A549 (cell line): ENCODE measurements around the gene NUDT19. TPM values are rescaled to one million over a fixed set of nuclear protein-coding genes. Genes with fewer than 3 reads are reported as not detected.
A peak's percentile ranks its signal among the peaks of the same experiment; 100 is the strongest.

Experiments
- ATAC-seq, 2 experiments: fragments of 200-7000 bp in 1 of 2; fragments of >200 bp in 1 of 2; cut with Nextera tagmentation in 1 of 2; cut with Tn5 transposase in 1 of 2; 3 replicates each; pipeline versions ENCODE4 v1.8.0 to v1.9.1; 2018 to 2020; ENCODE audit warnings: mild to moderate bottlenecking in 1 of 2, moderate library complexity in 1 of 2
- CTCF ChIA-PET: fragments of 300-600 bp; sonication (Branson Sonifier 250); formaldehyde crosslinking; extraction: SDS; loops from one replicate; lab custom pipeline; 2021; ENCODE audit warnings: antibody characterized with exemption, inconsistent platforms; lab: Yijun Ruan, JAX
- POLR2A ChIA-PET: fragments of 350-600 bp; formaldehyde crosslinking; extraction: SDS; loops from one replicate; lab custom pipeline; 2021; ENCODE audit warnings: antibody characterized with exemption, inconsistent platforms; lab: Yijun Ruan, JAX
- DNase-seq, 2 experiments: peaks; one replicate each; pipeline versions ENCODE4 v3.0.0 to v3.0.0-alpha.2; 2011 to 2016; ENCODE audit warnings: low read depth in 1 of 2, low spot score in 1 of 2
- FAIRE-seq: peaks from 2 replicates; lab custom pipeline; 2011; peaks lifted over from hg19 to GRCh38; lab: Jason Lieb, UNC
- H3K27ac ChIP-seq, 2 experiments: fragments of >200 bp; sonication (Bioruptor Twin); formaldehyde crosslinking; 3 replicates each; pipeline ENCODE4 v1.5.1; 2016 to 2017
- H3K4me1 ChIP-seq: fragments of >200 bp; sonication (Bioruptor Twin); formaldehyde crosslinking; 3 replicates; pipeline ENCODE4 v1.6.1; 2016
- H3K4me2 ChIP-seq: fragments of >200 bp; sonication (Bioruptor Twin); formaldehyde crosslinking; 3 replicates; pipeline ENCODE4 v1.6.1; 2016
- H3K4me3 ChIP-seq: fragments of >200 bp; sonication (Bioruptor Twin); formaldehyde crosslinking; 3 replicates; pipeline ENCODE4 v1.5.1; 2016
- H3K9me3 ChIP-seq: fragments of >200 bp; sonication (Bioruptor Twin); formaldehyde crosslinking; 3 replicates; pipeline ENCODE4 v1.6.1; 2016
- BCL3 ChIP-seq: fragments of >200 bp; sonication (Bioruptor Twin); formaldehyde crosslinking; IDR thresholded peaks from 3 replicates; pipeline ENCODE4 v1.6.1; 2016
- CBX2 ChIP-seq: fragments of 200-600 bp; sonication (generic); IDR thresholded peaks from 2 replicates; pipeline ENCODE4 v1.6.1; 2016; ENCODE audit warnings: low read depth, mild to moderate bottlenecking, borderline replicate concordance
- CBX8 ChIP-seq: fragments of 200-600 bp; sonication (generic); IDR thresholded peaks from 2 replicates; pipeline ENCODE4 v1.6.1; 2016
- CHD2 ChIP-seq: fragments of 150-350 bp; IDR thresholded peaks from 2 replicates; pipeline ENCODE4 v1.6.1; 2014; ENCODE audit warnings: low read length; ENCODE audit not compliant: partially characterized antibody
- E2F6 ChIP-seq: IDR thresholded peaks from 2 replicates; pipeline ENCODE4 v1.6.1; 2012; ENCODE audit warnings: low read depth, borderline replicate concordance
- EHMT2 ChIP-seq: fragments of 200-600 bp; sonication (generic); IDR thresholded peaks from 2 replicates; pipeline ENCODE4 v1.6.1; 2016; ENCODE audit warnings: antibody characterized with exemption, low read depth, mild to moderate bottlenecking, moderate library complexity
- ESRRA ChIP-seq: fragments of 150-350 bp; IDR thresholded peaks from 2 replicates; pipeline ENCODE4 v1.6.1; 2014; ENCODE audit warnings: mild to moderate bottlenecking, low read length, borderline replicate concordance
- FOXS1 ChIP-seq: fragments of 250-450 bp; sonication (Bioruptor Pico); IDR thresholded peaks from 2 replicates; pipeline ENCODE4 v1.5.0; 2020; ENCODE audit warnings: mild to moderate bottlenecking, moderate library complexity
- GATA3 ChIP-seq: IDR thresholded peaks from 2 replicates; pipeline ENCODE4 v1.6.1; 2012; ENCODE audit warnings: borderline replicate concordance
- HEYL ChIP-seq: fragments of 250-450 bp; sonication (Bioruptor Pico); IDR thresholded peaks from 2 replicates; pipeline ENCODE4 v1.8.0; 2021; ENCODE audit warnings: mild to moderate bottlenecking, moderate library complexity
- HOXA7 ChIP-seq: fragments of 250-450 bp; sonication (Bioruptor Pico); IDR thresholded peaks from 2 replicates; pipeline ENCODE4 v1.5.0; 2020; ENCODE audit warnings: mild to moderate bottlenecking, moderate library complexity
- JUN ChIP-seq, 2 experiments: fragments of >200 bp; sonication (Bioruptor Twin); formaldehyde crosslinking; IDR thresholded peaks; 2 replicates in 1 of 2; 3 replicates in 1 of 2; pipeline ENCODE4 v1.6.1; 2016 to 2017
- MAX ChIP-seq: IDR thresholded peaks from 2 replicates; pipeline ENCODE4 v1.6.1; 2012
- NPAS2 ChIP-seq: fragments of 250-450 bp; sonication (Bioruptor Pico); IDR thresholded peaks from 2 replicates; pipeline ENCODE4 v1.8.0; 2022; ENCODE audit warnings: mild to moderate bottlenecking, moderate library complexity, borderline replicate concordance
- NR3C1 ChIP-seq: fragments of >200 bp; sonication (Bioruptor Twin); formaldehyde crosslinking; IDR thresholded peaks from 3 replicates; pipeline ENCODE4 v1.6.1; 2017
- PBX3 ChIP-seq: IDR thresholded peaks from 2 replicates; pipeline ENCODE4 v1.6.1; 2012
- POLR2A ChIP-seq: IDR thresholded peaks from 2 replicates; pipeline ENCODE4 v1.6.1; 2012; ENCODE audit warnings: mild to moderate bottlenecking, low read length
- RAD21 ChIP-seq, 2 experiments: fragments of >200 bp in 1 of 2; sonication (Bioruptor Twin) in 1 of 2; formaldehyde crosslinking in 1 of 2; IDR thresholded peaks in 1 of 2; conservative IDR thresholded peaks in 1 of 2; 2 replicates in 1 of 2; 3 replicates in 1 of 2; pipeline ENCODE4 v1.6.1; 2012 to 2018; ENCODE audit warnings: inconsistent platforms in 1 of 2
- REST ChIP-seq: fragments of 200-600 bp; sonication (generic); IDR thresholded peaks from 2 replicates; pipeline ENCODE4 v1.6.1; 2016; ENCODE audit warnings: antibody characterized with exemption, mild to moderate bottlenecking, moderate library complexity
- RFX5 ChIP-seq: fragments of 450-650 bp; IDR thresholded peaks from 2 replicates; pipeline ENCODE4 v1.7.1; 2014; ENCODE audit warnings: antibody characterized with exemption, mild to moderate bottlenecking, moderate library complexity
- USF2 ChIP-seq: fragments of 450-650 bp; IDR thresholded peaks from 2 replicates; pipeline ENCODE4 v1.6.1; 2014; ENCODE audit warnings: antibody characterized with exemption
- ZFP36 ChIP-seq: fragments of 450-650 bp; IDR thresholded peaks from 2 replicates; pipeline ENCODE4 v1.6.1; 2014; ENCODE audit warnings: borderline replicate concordance; ENCODE audit not compliant: partially characterized antibody
- ZSCAN20 ChIP-seq: fragments of 250-450 bp; sonication (Bioruptor Pico); IDR thresholded peaks from 2 replicates; pipeline ENCODE4 v1.8.0; 2022; ENCODE audit warnings: mild to moderate bottlenecking, moderate library complexity
- WGBS: methylation state at CpG from one replicate; pipeline ENCODE4 v1.1.6; 2017; ENCODE audit errors: missing lambda C conversion rate; 5-methylcytosine and 5-hydroxymethylcytosine counted together
- polyA minus RNA-seq: library from RNA; depleted of rRNA, polyadenylated mRNA; stranded (reverse); fragments of >200 nt; gene quantifications from 2 replicates; pipeline ENCODE4 v1.2.3, GENCODE V29; 2011; rRNA and poly(A)+ RNA removed
- polyA plus RNA-seq, 4 experiments: library from polyadenylated mRNA; depleted of rRNA in 3 of 4; stranded (reverse); fragments of >200 nt; fragmentation: RNase III in 1 of 4; extraction: RNeasy Plus Mini Kit Qiagen cat#74134 plus additional on column Dnase treatment in 1 of 4; gene quantifications; 2 replicates in 3 of 4; 3 replicates in 1 of 4; pipeline ENCODE4 v1.2.3, GENCODE V29; 2011 to 2017

NUDT19 gene
- polyA plus RNA-seq (2011; rRNA removed) (28.3 and 32.6 TPM in 2 replicates), polyA plus RNA-seq (2017; fragmentation: RNase III; extraction: RNeasy Plus Mini Kit Qiagen cat#74134 plus additional on column Dnase treatment) (30.1 to 31.1 TPM (median 30.5 TPM) in 3 replicates), polyA minus RNA-seq (14.6 and 19.4 TPM in 2 replicates)
- polyA plus RNA-seq (2012; cell fraction: cytosol; rRNA removed) = 17.3 and 28.0 TPM in 2 replicates
- polyA plus RNA-seq (2012; cell fraction: nucleus; rRNA removed) = 17.5 and 20.1 TPM in 2 replicates

- peak in 1 of 2 experiments; percentile 25; a peak in 1 of 5 replicates for TF ChIP-seq RAD21 (conservative IDR thresholded peaks at IDR 0.05 in 1 of 2, IDR thresholded peaks at IDR 0.05 in 1 of 2)
- peak in 1 of 2 experiments; percentile 95; a peak in 1 of 5 replicates for TF ChIP-seq JUN (IDR thresholded peaks at IDR 0.05)
- TF ChIP-seq MAX = peak; percentile 87
- peak; percentile 55; the same call in 1 of the 2 replicates for TF ChIP-seq ESRRA
- TF ChIP-seq REST = peak; percentile 86
- no peak for TF ChIP-seq NPAS2 (CRISPR knock-in tag)
- TF ChIP-seq HOXA7 (CRISPR knock-in tag) = no peak
- no peak for TF ChIP-seq CBX8
- TF ChIP-seq POLR2A = peak; percentile 92
- TF ChIP-seq RFX5 = peak; percentile 54; the same call in 1 of the 2 replicates
- TF ChIP-seq NR3C1 = no peak
- peak; percentile 75 for TF ChIP-seq E2F6
- TF ChIP-seq FOXS1 = no peak
- no peak for TF ChIP-seq ZSCAN20 (CRISPR knock-in tag)
- TF ChIP-seq GATA3 = peak; percentile 73
- peak; percentile 90 for TF ChIP-seq CHD2
- TF ChIP-seq EHMT2 = no peak
- TF ChIP-seq USF2 = peak; percentile 1; the same call in 1 of the 2 replicates
- no peak for TF ChIP-seq CBX2
- peak; percentile 66; the same call in 1 of the 2 replicates for TF ChIP-seq PBX3
- peak; percentile 96 for TF ChIP-seq BCL3
- no peak for TF ChIP-seq ZFP36
- no peak for TF ChIP-seq HEYL (CRISPR knock-in tag)
- Histone ChIP-seq H3K4me2 (peak within 1 kb of the TSS; percentile 78), H3K27ac (peak within 1 kb of the TSS; percentile 77 to 94), H3K4me3 (peak within 1 kb of the TSS; percentile 59), H3K9me3 (peaks cover 5% of the 10 kb centered on the region; the same call in 1 of the 3 replicates), H3K4me1 (peaks cover 34% of the 10 kb centered on the region)
- WGBS = 6% methylated on average over 32 of the region's 32 CpGs
- ATAC-seq (peak; percentile 96 to 97), FAIRE-seq (peak; percentile 56), DNase-seq (peak; percentile 94 to 98)
- ChIA-PET POLR2A (interaction anchor here (0.5 to 1.8 kb wide), 12 partner anchors 9 to 486 kb away, joined by 3 to 24 read pairs (median 5); partner anchors contain the start of genes ANKRD27, CEP89, PDCD5 and RGS9BP), CTCF (interaction anchor here (0.6 to 1.6 kb wide), 17 partner anchors 9 to 764 kb away, joined by 3 to 9 read pairs (median 4); partner anchors contain the start of genes ANKRD27 and RGS9BP)
These were observed at the start of gene NUDT19 for GRCh38 chr19:32691291-32691951. Gene NUDT19, plus strand, starts transcription at chr19:32691821. Its CDS starts 140 bp downstream, at chr19:32691961.
